Right atrium auricular region (tissue), 2 donors: Measurements from ENCODE around the gene BABAM2. TPM values are rescaled to one million over a fixed set of nuclear protein-coding genes. Genes with fewer than 3 reads are reported as not detected.
"Not testable (repeated sequence)": the region's sequence is repeated elsewhere in the genome, so short reads cannot be mapped to it uniquely, and the experiment has no call there.

Experiments
- DNase-seq: peaks from one replicate; pipeline ENCODE4 v3.0.0-alpha.2; 2019; ENCODE audit warnings: low spot score
- H3K27ac ChIP-seq, 2 donors: fragments of 200-600 bp; sonication (generic); 1 replicate in 1 of 2; 2 replicates in 1 of 2; pipeline ENCODE4 v1.5.1; 2016 to 2019
- H3K27me3 ChIP-seq, 2 donors: fragments of 200-600 bp; sonication (generic); one replicate each; pipeline versions ENCODE4 v1.5.1 to v1.6.0; 2017 to 2019
- H3K36me3 ChIP-seq: fragments of 200-600 bp; sonication (generic); one replicate; pipeline ENCODE4 v1.5.1; 2016
- H3K4me1 ChIP-seq, 2 donors: fragments of 200-600 bp; sonication (generic); one replicate each; pipeline versions ENCODE4 v1.5.1 to v1.6.0; 2017 to 2019
- H3K4me3 ChIP-seq, 2 donors: fragments of 200-600 bp; sonication (generic); 1 replicate in 1 of 2; 2 replicates in 1 of 2; pipeline ENCODE4 v1.5.1; 2017 to 2019; ENCODE audit warnings: mild to moderate bottlenecking in 1 of 2, moderate library complexity in 1 of 2
- H3K9me3 ChIP-seq, 2 donors: fragments of 200-600 bp; sonication (generic); one replicate each; pipeline ENCODE4 v1.5.1; 2019
- total RNA-seq, 2 donors: library from RNA; depleted of rRNA; stranded (reverse); fragments of >200 nt; gene quantifications; one replicate each; pipeline ENCODE4 v1.1.0, GENCODE V29; 2016
- TF ChIP-seq, protein P1 (sequence below), 2 donors: fragments of 200-600 bp; sonication (generic); IDR thresholded peaks; one replicate each; pipeline ENCODE4 v1.5.1; 2019; ENCODE audit warnings: antibody characterized with exemption in 2 of 2

Gene BABAM2
- total RNA-seq, 2 donors from 2014 or later: 58.8 to 60.6 TPM

DNA sequence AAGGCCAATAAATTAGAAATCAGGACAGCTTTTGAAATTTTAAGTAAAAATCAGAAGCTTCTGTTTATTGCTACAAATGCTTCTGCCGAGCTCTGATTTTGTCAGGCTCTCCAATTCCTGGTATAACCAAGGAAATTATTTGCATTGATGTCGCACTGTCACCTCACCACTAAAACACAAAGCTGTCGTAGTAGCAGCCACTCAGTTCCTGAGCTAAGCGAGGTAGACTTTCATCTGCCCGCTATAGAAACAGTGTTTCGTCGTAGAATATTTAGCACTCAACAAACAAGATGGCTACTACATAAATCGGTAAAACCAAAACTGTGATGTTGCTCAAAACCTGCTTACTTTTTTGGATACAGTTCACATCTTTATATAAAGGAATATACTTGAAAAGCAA lies 360.8 kb downstream of the BABAM2 start:
- H3K4me1 ChIP-seq: peaks cover 0 to 5% of the 10 kb centered on the region in 2 donors

DNA sequence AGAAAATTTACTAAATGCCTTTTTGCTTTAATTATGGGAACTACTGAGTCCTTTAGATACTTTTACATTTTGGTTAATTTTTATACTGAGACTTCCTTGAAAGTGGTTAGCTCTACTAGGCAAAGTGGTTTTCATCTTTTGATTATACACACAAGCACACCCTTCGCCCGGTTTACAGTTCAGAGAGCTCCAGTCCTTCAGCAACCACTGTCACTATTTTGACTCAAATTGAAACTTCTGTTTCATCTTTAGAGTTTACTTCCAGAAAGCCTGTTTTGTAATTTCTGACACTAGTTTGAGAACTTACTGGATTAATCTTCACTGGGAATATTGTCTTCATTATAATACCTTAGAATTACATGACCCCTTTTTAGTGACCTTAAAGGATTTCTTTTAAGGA lies 361.8 kb downstream of the BABAM2 start:
- Histone ChIP-seq H3K9me3 (no peaks in the 10 kb centered on the region), H3K4me1 (peaks cover 0 to 5% of the 10 kb centered on the region in 2 donors), H3K27me3 (no peaks in the 10 kb centered on the region), H3K4me3 (no peak overlapping the region), H3K36me3 (no peaks in the 10 kb centered on the region), H3K27ac (no peak overlapping the region)
- TF ChIP-seq, protein P1, sequence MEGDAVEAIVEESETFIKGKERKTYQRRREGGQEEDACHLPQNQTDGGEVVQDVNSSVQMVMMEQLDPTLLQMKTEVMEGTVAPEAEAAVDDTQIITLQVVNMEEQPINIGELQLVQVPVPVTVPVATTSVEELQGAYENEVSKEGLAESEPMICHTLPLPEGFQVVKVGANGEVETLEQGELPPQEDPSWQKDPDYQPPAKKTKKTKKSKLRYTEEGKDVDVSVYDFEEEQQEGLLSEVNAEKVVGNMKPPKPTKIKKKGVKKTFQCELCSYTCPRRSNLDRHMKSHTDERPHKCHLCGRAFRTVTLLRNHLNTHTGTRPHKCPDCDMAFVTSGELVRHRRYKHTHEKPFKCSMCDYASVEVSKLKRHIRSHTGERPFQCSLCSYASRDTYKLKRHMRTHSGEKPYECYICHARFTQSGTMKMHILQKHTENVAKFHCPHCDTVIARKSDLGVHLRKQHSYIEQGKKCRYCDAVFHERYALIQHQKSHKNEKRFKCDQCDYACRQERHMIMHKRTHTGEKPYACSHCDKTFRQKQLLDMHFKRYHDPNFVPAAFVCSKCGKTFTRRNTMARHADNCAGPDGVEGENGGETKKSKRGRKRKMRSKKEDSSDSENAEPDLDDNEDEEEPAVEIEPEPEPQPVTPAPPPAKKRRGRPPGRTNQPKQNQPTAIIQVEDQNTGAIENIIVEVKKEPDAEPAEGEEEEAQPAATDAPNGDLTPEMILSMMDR (IDR thresholded peaks at IDR 0.05): no peak
- DNase-seq: no peak

More for the DNA sequence above, 360.8 kb downstream of the BABAM2 start:
- Histone ChIP-seq H3K36me3 (no peaks in the 10 kb centered on the region), H3K9me3 (no peaks in the 10 kb centered on the region), H3K27me3 (no peaks in the 10 kb centered on the region), H3K27ac (no peak overlapping the region), H3K4me3 (no peak overlapping the region)
- DNase-seq: no peak
- TF ChIP-seq, protein P1 (IDR thresholded peaks at IDR 0.05): no peak

DNA sequence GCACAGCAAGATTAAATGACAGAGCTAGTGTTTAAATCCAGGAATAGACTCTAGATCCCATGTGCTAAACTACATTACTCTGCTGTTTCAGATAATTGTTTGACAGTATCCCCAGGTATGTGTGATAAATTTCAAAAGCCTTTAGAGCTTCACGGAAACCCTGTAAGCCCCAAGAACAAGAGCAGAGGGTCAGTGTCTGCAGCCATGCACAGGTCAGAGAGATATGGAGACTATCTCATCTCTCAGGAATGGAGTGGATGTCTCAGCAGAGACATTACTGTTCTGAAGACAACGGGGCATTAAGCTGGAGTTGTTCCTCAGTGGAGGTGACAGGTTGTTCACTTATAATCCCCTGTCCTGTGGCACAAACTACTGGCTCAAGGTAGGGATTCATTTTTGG lies 363.0 kb downstream of the BABAM2 start:
- no peak for DNase-seq
- no peak overlapping the region for H3K27ac ChIP-seq
- TF ChIP-seq, protein P1 (IDR thresholded peaks at IDR 0.05): no peak
- no peaks in the 10 kb centered on the region for H3K27me3 ChIP-seq
- H3K9me3 ChIP-seq: no peaks in the 10 kb centered on the region
- H3K36me3 ChIP-seq: no peaks in the 10 kb centered on the region
- H3K4me1 ChIP-seq: no peaks in the 10 kb centered on the region
- no peak overlapping the region for H3K4me3 ChIP-seq

DNA sequence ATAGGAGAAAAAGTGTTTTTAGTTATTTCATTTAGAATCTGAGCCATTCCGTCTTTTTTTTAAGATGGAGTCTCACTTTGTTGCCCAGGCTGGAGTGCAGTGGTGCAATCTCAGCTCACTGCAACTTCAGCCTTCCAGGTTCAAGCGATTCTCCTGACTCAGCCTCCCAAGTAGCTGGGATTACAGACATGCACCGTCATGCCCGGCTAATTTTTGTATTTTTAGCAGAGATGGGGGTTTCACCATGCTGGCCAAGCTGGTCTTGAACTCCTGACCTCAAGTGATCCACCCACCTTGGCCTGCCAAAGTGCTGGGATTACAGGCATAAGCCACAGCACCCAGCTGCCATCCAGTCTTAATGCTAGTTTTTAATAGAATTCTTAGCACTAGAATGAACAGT lies 364.7 kb downstream of the BABAM2 start:
- H3K27me3 ChIP-seq, H3K4me1 ChIP-seq, H3K4me3 ChIP-seq, H3K36me3 ChIP-seq, H3K27ac ChIP-seq, H3K9me3 ChIP-seq, DNase-seq: not testable (repeated sequence)

DNA sequence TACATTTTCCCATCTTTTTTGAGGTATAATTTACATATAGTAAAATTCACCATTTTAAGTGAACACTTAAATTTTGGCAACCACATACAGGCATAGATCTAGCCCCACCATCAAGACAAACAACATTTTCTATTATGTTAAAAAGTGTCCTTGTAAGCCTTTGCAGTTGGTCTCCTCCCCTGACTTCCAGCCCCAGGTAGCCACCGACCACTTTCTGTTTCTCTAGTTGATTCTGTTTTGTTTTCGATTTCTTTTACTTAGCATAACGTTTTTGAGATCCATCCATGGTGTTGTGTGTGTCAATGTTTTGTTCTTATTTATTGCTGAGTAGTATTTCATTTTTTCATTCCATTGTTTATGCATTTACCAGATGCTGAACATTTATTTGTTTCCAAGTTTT lies 366.7 kb downstream of the BABAM2 start:
- Histone ChIP-seq H3K9me3 (no peaks in the 10 kb centered on the region), H3K4me1 (no peaks in the 10 kb centered on the region), H3K4me3 (no peak overlapping the region), H3K27ac (no peak overlapping the region), H3K36me3 (no peaks in the 10 kb centered on the region), H3K27me3 (no peaks in the 10 kb centered on the region)
- TF ChIP-seq, protein P1 (IDR thresholded peaks at IDR 0.05): no peak
- DNase-seq: no peak

DNA sequence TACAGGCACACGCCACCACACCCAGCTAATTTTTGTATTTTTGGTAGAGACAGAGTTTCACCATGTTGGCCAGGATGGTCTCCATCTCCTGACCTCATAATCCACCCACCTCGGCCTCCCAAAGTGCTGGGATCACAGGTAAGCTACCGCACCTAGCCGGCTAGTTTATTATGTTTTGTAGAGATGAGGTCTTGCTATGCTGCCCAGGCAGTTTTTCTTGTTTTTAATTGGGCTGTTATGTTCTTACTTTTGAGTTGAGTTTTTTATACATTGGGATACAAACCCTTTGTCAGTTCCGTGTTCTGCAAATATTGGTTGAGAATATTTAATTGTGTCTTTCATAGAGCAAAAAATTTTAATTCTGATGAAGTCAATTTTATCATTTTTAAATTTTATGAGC lies 368.7 kb downstream of the BABAM2 start:
- H3K36me3 ChIP-seq, H3K4me1 ChIP-seq, DNase-seq, H3K27ac ChIP-seq, H3K9me3 ChIP-seq, H3K27me3 ChIP-seq, H3K4me3 ChIP-seq: not testable (repeated sequence)

DNA sequence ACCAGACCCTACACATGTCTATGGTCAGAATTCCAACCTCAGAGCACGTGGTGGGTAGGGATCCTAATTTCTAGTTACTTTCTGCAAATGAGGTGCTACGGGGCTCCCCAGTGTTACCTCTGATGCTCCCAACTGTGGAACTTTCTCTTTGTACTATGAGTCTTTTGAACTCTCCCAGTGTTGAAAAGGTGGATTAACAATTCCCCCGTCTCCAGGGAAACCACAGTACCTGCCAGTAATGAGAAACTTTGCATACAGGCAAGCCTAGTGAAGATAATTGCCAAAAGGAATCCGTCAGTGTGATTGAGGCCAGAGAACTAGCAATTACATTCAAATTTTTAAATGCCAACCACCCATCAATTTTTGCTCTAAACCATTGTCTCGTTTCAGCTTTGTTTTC lies 373.2 kb downstream of the BABAM2 start:
- H3K36me3 ChIP-seq: no peaks in the 10 kb centered on the region
- no peaks in the 10 kb centered on the region for H3K9me3 ChIP-seq
- TF ChIP-seq, protein P1 (IDR thresholded peaks at IDR 0.05): no peak
- no peak overlapping the region for H3K4me3 ChIP-seq
- DNase-seq: no peak
- peaks cover 0 to 1% of the 10 kb centered on the region in 2 donors for H3K4me1 ChIP-seq
- no peaks in the 10 kb centered on the region for H3K27me3 ChIP-seq
- no peak overlapping the region for H3K27ac ChIP-seq
